H1 (cell line): ENCODE measurements around the gene UQCRC2. TPM values are rescaled to one million over a fixed set of nuclear protein-coding genes. Genes with fewer than 3 reads are reported as not detected.

Experiments used
- CTCF ChIA-PET: fragments of 300-600 bp; sonication (Branson Sonifier 250); formaldehyde crosslinking; loops from one replicate; lab custom pipeline; 2021; ENCODE audit not compliant: partially characterized antibody; lab: Charles Lee
- POLR2A ChIA-PET: fragments of 300-600 bp; sonication (Branson Sonifier 250); formaldehyde crosslinking; loops from one replicate; lab custom pipeline; 2021; ENCODE audit warnings: inconsistent platforms; ENCODE audit not compliant: partially characterized antibody; lab: Charles Lee
- DNase-seq, 2 experiments: peaks; one replicate each; pipeline versions ENCODE4 v3.0.0 to v3.0.0-alpha.2; 2010 to 2022; ENCODE audit warnings: low spot score in 2 of 2, low read depth in 1 of 2, mixed read lengths in 1 of 2
- FAIRE-seq: peaks from 2 replicates; lab custom pipeline; 2011; peaks lifted over from hg19 to GRCh38; lab: Jason Lieb, UNC
- H2AFZ ChIP-seq: 2 replicates; pipeline ENCODE4 v1.8.1; 2012; ENCODE audit warnings: low read length, inconsistent platforms
- H2AK5ac ChIP-seq: 2 replicates; pipeline ENCODE4 v1.6.1; 2013; ENCODE audit warnings: low read depth, low read length
- H2BK120ac ChIP-seq: replicated peaks from 2 replicates; pipeline ENCODE3; 2013; ENCODE audit warnings: low read depth, low read length, inconsistent platforms
- H2BK12ac ChIP-seq: 2 replicates; pipeline ENCODE4 v1.6.1; 2013; ENCODE audit warnings: low read depth, low read length
- H2BK15ac ChIP-seq: 2 replicates; pipeline ENCODE4 v1.6.1; 2013; ENCODE audit warnings: low read length
- H2BK20ac ChIP-seq: 2 replicates; pipeline ENCODE4 v1.6.1; 2013; ENCODE audit warnings: low read length
- H2BK5ac ChIP-seq: 2 replicates; pipeline ENCODE4 v1.6.1; 2013; ENCODE audit warnings: low read depth, low read length
- H3K14ac ChIP-seq: 2 replicates; pipeline ENCODE4 v1.6.1; 2013; ENCODE audit warnings: inconsistent platforms; ENCODE audit not compliant: insufficient read length
- H3K18ac ChIP-seq: 2 replicates; pipeline ENCODE4 v1.6.1; 2013; ENCODE audit warnings: low read length; ENCODE audit errors: extremely low read depth
- H3K23ac ChIP-seq: 2 replicates; pipeline ENCODE4 v1.6.1; 2013; ENCODE audit warnings: inconsistent platforms; ENCODE audit not compliant: insufficient read length
- H3K23me2 ChIP-seq: 2 replicates; pipeline ENCODE4 v1.6.1; 2013; ENCODE audit warnings: low read depth, low read length
- H3K27ac ChIP-seq: 2 replicates; pipeline ENCODE4 v1.6.1; 2011; ENCODE audit warnings: low read depth, low read length, inconsistent platforms
- H3K27me3 ChIP-seq, 4 experiments: replicated peaks in 1 of 4; 1 replicate in 1 of 4; 2 replicates in 3 of 4; pipeline versions ENCODE4 v1.6.1 to v1.8.1; 2011 to 2013; ENCODE audit warnings: low read length in 3 of 4, mild to moderate bottlenecking in 3 of 4, inconsistent platforms in 2 of 4, mixed read lengths in 2 of 4, moderate library complexity in 1 of 4; ENCODE audit not compliant: control insufficient read depth in 3 of 4, insufficient read depth in 3 of 4; ENCODE audit errors: extremely low read depth in 1 of 4
- H3K36me3 ChIP-seq, 4 experiments: 2 replicates each; pipeline versions ENCODE4 v1.6.1 to v1.8.1; 2011 to 2013; ENCODE audit warnings: mild to moderate bottlenecking in 4 of 4, low read length in 3 of 4, moderate library complexity in 2 of 4, control low read depth in 1 of 4, inconsistent platforms in 1 of 4; ENCODE audit not compliant: insufficient read depth in 4 of 4, control insufficient read depth in 2 of 4
- H3K4ac ChIP-seq: replicated peaks from 2 replicates; pipeline ENCODE3; 2013; ENCODE audit warnings: low read length, low read depth, mixed read lengths, inconsistent platforms; ENCODE audit not compliant: insufficient read length
- H3K4me1 ChIP-seq, 4 experiments: replicated peaks in 1 of 4; 1 replicate in 1 of 4; 2 replicates in 3 of 4; pipeline versions ENCODE4 v1.6.1 to v1.8.1; 2011 to 2013; ENCODE audit warnings: low read length in 3 of 4, inconsistent platforms in 2 of 4, mixed read lengths in 1 of 4; ENCODE audit not compliant: insufficient read depth in 4 of 4, control insufficient read depth in 3 of 4
- H3K4me2 ChIP-seq, 2 experiments: 2 replicates each; pipeline versions ENCODE4 v1.6.1 to v1.8.1; 2011 to 2013; ENCODE audit warnings: low read depth in 2 of 2, low read length in 2 of 2, control low read depth in 1 of 2, inconsistent platforms in 1 of 2, mild to moderate bottlenecking in 1 of 2; ENCODE audit not compliant: insufficient read depth in 1 of 2
- H3K4me3 ChIP-seq, 4 experiments: fragments of 200-600, 300-600 bp in 1 of 4; sonication (generic), shearing (Covaris generic), sonication (Bioruptor Twin) in 1 of 4; 2 replicates each; pipeline versions ENCODE4 v1.5.1 to v1.8.1; 2011 to 2016; ENCODE audit warnings: low read length in 4 of 4, low read depth in 3 of 4, control low read depth in 2 of 4, inconsistent platforms in 2 of 4, mild to moderate bottlenecking in 2 of 4, mixed read lengths in 1 of 4, moderate library complexity in 1 of 4; ENCODE audit not compliant: insufficient read depth in 2 of 4; ENCODE audit errors: extremely low read depth in 1 of 4
- H3K56ac ChIP-seq: replicated peaks from 2 replicates; pipeline ENCODE3; 2013; ENCODE audit warnings: low read depth, mild to moderate bottlenecking, mixed read lengths, low read length, inconsistent platforms; ENCODE audit not compliant: insufficient read length
- H3K79me1 ChIP-seq: 2 replicates; pipeline ENCODE4 v1.6.1; 2013; ENCODE audit warnings: low read depth, low read length, control low read depth
- H3K79me2 ChIP-seq, 2 experiments: 2 replicates each; pipeline versions ENCODE4 v1.6.1 to v1.8.1; 2012 to 2013; ENCODE audit warnings: low read length in 2 of 2, mild to moderate bottlenecking in 2 of 2, inconsistent platforms in 1 of 2; ENCODE audit not compliant: insufficient read depth in 2 of 2, control insufficient read depth in 1 of 2
- H3K9ac ChIP-seq, 4 experiments: replicated peaks in 1 of 4; 1 replicate in 1 of 4; 2 replicates in 3 of 4; pipeline versions ENCODE4 v1.6.1 to v1.8.1; 2011 to 2013; ENCODE audit warnings: low read depth in 3 of 4, low read length in 3 of 4, control low read depth in 2 of 4, mild to moderate bottlenecking in 2 of 4, moderate library complexity in 2 of 4, inconsistent platforms in 1 of 4; ENCODE audit errors: extremely low read depth in 1 of 4
- H3K9me3 ChIP-seq, 2 experiments: 2 replicates each; pipeline versions ENCODE4 v1.6.1 to v1.8.1; 2012 to 2013; ENCODE audit warnings: mild to moderate bottlenecking in 2 of 2, moderate library complexity in 2 of 2, control low read depth in 1 of 2, inconsistent platforms in 1 of 2, low read depth in 1 of 2, low read length in 1 of 2, mixed read lengths in 1 of 2; ENCODE audit not compliant: insufficient read depth in 2 of 2
- H4K20me1 ChIP-seq, 2 experiments: replicated peaks in 1 of 2; 2 replicates each; pipeline versions ENCODE3 to v1.8.1; 2011 to 2013; ENCODE audit warnings: inconsistent platforms in 2 of 2, low read length in 2 of 2, mild to moderate bottlenecking in 1 of 2; ENCODE audit not compliant: insufficient read depth in 2 of 2, control insufficient read depth in 1 of 2
- H4K5ac ChIP-seq: 2 replicates; pipeline ENCODE4 v1.6.1; 2013; ENCODE audit warnings: low read length, low read depth, mixed read lengths, inconsistent platforms; ENCODE audit not compliant: insufficient read length
- H4K8ac ChIP-seq: 2 replicates; pipeline ENCODE4 v1.8.0; 2013; ENCODE audit warnings: mild to moderate bottlenecking, moderate library complexity, low read length, inconsistent platforms; ENCODE audit not compliant: insufficient read depth; ENCODE audit errors: extremely low read depth
- H4K91ac ChIP-seq: replicated peaks from 2 replicates; pipeline ENCODE3; 2013; ENCODE audit warnings: low read length, mixed read lengths, inconsistent platforms; ENCODE audit not compliant: insufficient read length
- KDM4A ChIP-seq: IDR thresholded peaks from one replicate; pipeline ENCODE4 v1.7.1; 2012; ENCODE audit warnings: low read depth, mild to moderate bottlenecking, moderate library complexity, low read length, inconsistent platforms; ENCODE audit not compliant: severe bottlenecking
- POLR2A ChIP-seq, 2 experiments: IDR thresholded peaks; 1 replicate in 1 of 2; 2 replicates in 1 of 2; pipeline ENCODE4 v1.6.1; 2011; ENCODE audit warnings: low read depth in 2 of 2, low read length in 2 of 2, mild to moderate bottlenecking in 2 of 2; ENCODE audit errors: control extremely low read depth in 1 of 2
- YY1 ChIP-seq: IDR thresholded peaks from 2 replicates; pipeline ENCODE4 v1.6.1; 2011; ENCODE audit warnings: low read depth, mild to moderate bottlenecking, low read length
- WGBS, 2 experiments: shearing (Covaris generic) in 1 of 2; methylation state at CpG; one replicate each; pipeline versions ENCODE4 v1.1.6 to v1.1.7; 2013 to 2015; ENCODE audit warnings: low lambda C conversion rate in 2 of 2, mixed read lengths in 2 of 2, inconsistent platforms in 1 of 2, low coverage in 1 of 2, missing lambda C conversion rate in 1 of 2; ENCODE audit not compliant: insufficient replicate concordance in 2 of 2, insufficient coverage in 1 of 2, insufficient read length in 1 of 2; ENCODE audit errors: extremely low coverage in 1 of 2, missing lambda C conversion rate in 1 of 2; 5-methylcytosine and 5-hydroxymethylcytosine counted together
- polyA plus RNA-seq, 7 experiments: library from polyadenylated mRNA; depleted of rRNA in 3 of 7; stranded (reverse) in 5 of 7; unstranded in 2 of 7; fragments of >200 nt in 5 of 7; fragments of 200-250 nt in 2 of 7; gene quantifications; 1 replicate in 5 of 7; 2 replicates in 1 of 7; 4 replicates in 1 of 7; pipeline versions ENCODE4 v1.2.1 to v1.2.3, GENCODE V29; 2011 to 2013; ENCODE audit warnings: missing spikeins in 2 of 7, mixed read lengths in 2 of 7
- total RNA-seq: library from RNA; stranded (reverse); fragmentation: NEBNext Ultra II Directional; extraction: Animal tissue kit (Norgen Biotek cat#: 25700); gene quantifications from 2 replicates; pipeline ENCODE4 v1.2.1, GENCODE V29; 2021

UQCRC2 gene
- total and polyA plus RNA-seq, 2 of the 8 experiments (the other 6 are each of a cell fraction or from before 2014, with no cell fraction given) = 94.4 to 182 TPM

GRCh38 chr16:22008215-22009059, 55.3 kb downstream of the UQCRC2 start:
- H3K27me3 ChIP-seq = 0 out of 7 replicates have a peak, but pooled peaks cover 0 to 2% (median under 1%) of the 10 kb centered on the region in 4 experiments
- H2AK5ac ChIP-seq = no peak overlapping the region
- peaks cover 0 to 29% of the 10 kb centered on the region in 2 experiments; a peak in 2 of 4 replicates for H3K79me2 ChIP-seq
- no peak overlapping the region for H3K23ac ChIP-seq
- H3K9ac ChIP-seq = peak overlapping the region; percentile 20 to 80 (median 36); a peak in 4 of 7 replicates
- H3K4me1 ChIP-seq = peaks cover 0 to 6% (median 1%) of the 10 kb centered on the region in 4 experiments; a peak in 1 of 7 replicates
- FAIRE-seq (no peak), DNase-seq (peak in 1 of 2 experiments; percentile 72)
- no peak overlapping the region for H2BK15ac ChIP-seq
- H3K14ac ChIP-seq = no peak overlapping the region
- H4K91ac ChIP-seq = no peak overlapping the region
- no peak overlapping the region for H3K56ac ChIP-seq
- ChIA-PET CTCF (interaction anchor here (0.8 to 19.4 kb wide), 13 partner anchors 8 to 187 kb away, joined by 3 to 247 read pairs (median 4); partner anchors contain the start of gene PDZD9), POLR2A (interaction anchor here (0.6 to 2.7 kb wide), 12 partner anchors 8 to 188 kb away, joined by 3 to 8 read pairs (median 3); no protein-coding TSS in a partner anchor)
- H3K23me2 ChIP-seq = peaks cover 8% of the 10 kb centered on the region; the same call in 1 of the 2 replicates
- no peak overlapping the region for H4K5ac ChIP-seq
- no peak overlapping the region for H3K4ac ChIP-seq
- H2BK20ac ChIP-seq = no peak overlapping the region
- peak overlapping the region; percentile 65; the same call in 1 of the 2 replicates for H4K8ac ChIP-seq
- H2BK12ac ChIP-seq = no peak overlapping the region
- 4% methylated on average over 24 of the region's 65 CpGs; no CpG with 5 or more reads in 1 of the 2 experiments for WGBS, 2 experiments
- TF ChIP-seq KDM4A (peak; percentile 58), POLR2A (IDR thresholded peaks at IDR 0.05; ENCODE audit: control extremely low read depth in 1 of 2, low read depth in 2 of 2, low read length in 2 of 2) (no peak), YY1 (no peak)
- H2AFZ ChIP-seq = no peak overlapping the region
- peaks cover 2% of the 10 kb centered on the region; the same call in 1 of the 2 replicates for H3K79me1 ChIP-seq
- no peaks in the 10 kb centered on the region for H3K36me3 ChIP-seq
- H4K20me1 ChIP-seq = peaks cover 3 to 4% of the 10 kb centered on the region in 2 experiments
- H3K4me3 ChIP-seq = peak overlapping the region; percentile 79 to 99 (median 88)
- no peak overlapping the region for H2BK5ac ChIP-seq
- no peak overlapping the region for H3K27ac ChIP-seq
- H2BK120ac ChIP-seq = no peak overlapping the region
- H3K4me2 ChIP-seq = peak overlapping the region; percentile 79 to 85
- no peak overlapping the region for H3K18ac ChIP-seq
- H3K9me3 ChIP-seq = no peaks in the 10 kb centered on the region
